ENCODE results near the gene POLQ. TPM values are rescaled to one million over a fixed set of nuclear protein-coding genes. Genes with fewer than 3 reads are reported as not detected.
A peak's percentile ranks its signal among the peaks of the same experiment; 100 is the strongest.
"Not testable (repeated sequence)": the region's sequence is repeated elsewhere in the genome, so short reads cannot be mapped to it uniquely, and the experiment has no call there.

Gene POLQ
- 0.42 TPM for total RNA-seq

- Histone ChIP-seq H3K4me1 (ENCODE audit: insufficient read depth, low read length) (peaks cover 30% of the 10 kb centered on the region), H3K9me3 (ENCODE audit: low read depth, low read length) (no peaks in the 10 kb centered on the region), H3K27me3 (ENCODE audit: insufficient read depth, low read length) (no peaks in the 10 kb centered on the region), H3K4me3 (ENCODE audit: low read length) (peak within 1 kb of the TSS; percentile 57)
Observed at GRCh38 chr3:121545574-121546455, at the start of gene POLQ. Gene POLQ (minus strand): TSS chr3:121545988. CDS start chr3:121545877, 111 bp downstream.

GRCh38 chr3:121594850-121595249 lies 49.1 kb upstream of the POLQ start:
- Histone ChIP-seq H3K4me1 (ENCODE audit: insufficient read depth, low read length) (no peaks in the 10 kb centered on the region), H3K27me3 (ENCODE audit: insufficient read depth, low read length) (no peaks in the 10 kb centered on the region), H3K4me3 (ENCODE audit: low read length) (no peak overlapping the region), H3K9me3 (ENCODE audit: low read depth, low read length) (no peaks in the 10 kb centered on the region)

GRCh38 chr3:121593806-121594205 lies 48.0 kb upstream of the POLQ start:
- not testable (repeated sequence) for H3K9me3 ChIP-seq (ENCODE audit: low read depth, low read length); H3K27me3 ChIP-seq (ENCODE audit: insufficient read depth, low read length); H3K4me3 ChIP-seq (ENCODE audit: low read length); H3K4me1 ChIP-seq (ENCODE audit: insufficient read depth, low read length)

GRCh38 chr3:121592856-121593702 lies 47.3 kb upstream of the POLQ start, which contains the start of gene FBXO40:
Gene FBXO40 (plus strand): TSS chr3:121593379. CDS start chr3:121620576, 27,197 bp downstream.
- no peaks in the 10 kb centered on the region for H3K9me3 ChIP-seq (ENCODE audit: low read depth, low read length)

GRCh38 chr3:121584418-121584817 lies 38.6 kb upstream of the POLQ start:
- H3K27me3 ChIP-seq (ENCODE audit: insufficient read depth, low read length) = peaks cover 3% of the 10 kb centered on the region
- no peaks in the 10 kb centered on the region for H3K4me1 ChIP-seq (ENCODE audit: insufficient read depth, low read length)
- no peaks in the 10 kb centered on the region for H3K9me3 ChIP-seq (ENCODE audit: low read depth, low read length)
- no peak overlapping the region for H3K4me3 ChIP-seq (ENCODE audit: low read length)

More at GRCh38 chr3:121592856-121593702, 47.3 kb upstream of the POLQ start, which contains the start of gene FBXO40:
- H3K4me1 ChIP-seq (ENCODE audit: insufficient read depth, low read length) = no peaks in the 10 kb centered on the region
- no peak within 1 kb of the TSS for H3K4me3 ChIP-seq (ENCODE audit: low read length)
- no peaks in the 10 kb centered on the region for H3K27me3 ChIP-seq (ENCODE audit: insufficient read depth, low read length)

GRCh38 chr3:121581691-121582090 lies 35.9 kb upstream of the POLQ start:
- Histone ChIP-seq H3K27me3 (ENCODE audit: insufficient read depth, low read length) (peaks cover 3% of the 10 kb centered on the region), H3K9me3 (ENCODE audit: low read depth, low read length) (no peaks in the 10 kb centered on the region), H3K4me3 (ENCODE audit: low read length) (no peak overlapping the region), H3K4me1 (ENCODE audit: insufficient read depth, low read length) (no peaks in the 10 kb centered on the region)

GRCh38 chr3:121574449-121574848 lies 28.7 kb upstream of the POLQ start:
- Histone ChIP-seq H3K4me1 (ENCODE audit: insufficient read depth, low read length) (no peaks in the 10 kb centered on the region), H3K4me3 (ENCODE audit: low read length) (no peak overlapping the region), H3K9me3 (ENCODE audit: low read depth, low read length) (no peaks in the 10 kb centered on the region), H3K27me3 (ENCODE audit: insufficient read depth, low read length) (no peaks in the 10 kb centered on the region)

GRCh38 chr3:121567649-121568048 lies 21.9 kb upstream of the POLQ start, which contains the start of gene ARGFX:
Gene ARGFX (plus strand): TSS chr3:121567949. CDS start chr3:121570714, 2,765 bp downstream.
- no peaks in the 10 kb centered on the region for H3K27me3 ChIP-seq (ENCODE audit: insufficient read depth, low read length)
- H3K4me3 ChIP-seq (ENCODE audit: low read length) = no peak within 1 kb of the TSS
- no peaks in the 10 kb centered on the region for H3K9me3 ChIP-seq (ENCODE audit: low read depth, low read length)
- no peaks in the 10 kb centered on the region for H3K4me1 ChIP-seq (ENCODE audit: insufficient read depth, low read length)

GRCh38 chr3:121566773-121567172 lies 21.0 kb upstream of the POLQ start:
- no peak overlapping the region for H3K4me3 ChIP-seq (ENCODE audit: low read length)
- no peaks in the 10 kb centered on the region for H3K27me3 ChIP-seq (ENCODE audit: insufficient read depth, low read length)
- no peaks in the 10 kb centered on the region for H3K9me3 ChIP-seq (ENCODE audit: low read depth, low read length)
- no peaks in the 10 kb centered on the region for H3K4me1 ChIP-seq (ENCODE audit: insufficient read depth, low read length)

GRCh38 chr3:121562148-121562547 lies 16.4 kb upstream of the POLQ start:
- no peaks in the 10 kb centered on the region for H3K4me1 ChIP-seq (ENCODE audit: insufficient read depth, low read length)
- H3K27me3 ChIP-seq (ENCODE audit: insufficient read depth, low read length) = no peaks in the 10 kb centered on the region
- no peaks in the 10 kb centered on the region for H3K9me3 ChIP-seq (ENCODE audit: low read depth, low read length)
- no peak overlapping the region for H3K4me3 ChIP-seq (ENCODE audit: low read length)

GRCh38 chr3:121557426-121557934 lies 11.7 kb upstream of the POLQ start:
- H3K4me1 ChIP-seq (ENCODE audit: insufficient read depth, low read length) = no peaks in the 10 kb centered on the region
- H3K9me3 ChIP-seq (ENCODE audit: low read depth, low read length) = no peaks in the 10 kb centered on the region
- no peak overlapping the region for H3K4me3 ChIP-seq (ENCODE audit: low read length)
- H3K27me3 ChIP-seq (ENCODE audit: insufficient read depth, low read length) = no peaks in the 10 kb centered on the region

GRCh38 chr3:121552797-121553196 lies 7.0 kb upstream of the POLQ start:
- Histone ChIP-seq H3K9me3 (ENCODE audit: low read depth, low read length) (no peaks in the 10 kb centered on the region), H3K4me1 (ENCODE audit: insufficient read depth, low read length) (peaks cover 14% of the 10 kb centered on the region)

GRCh38 chr3:121552379-121552778 lies 6.6 kb upstream of the POLQ start:
- Histone ChIP-seq H3K4me3 (ENCODE audit: low read length) (no peak overlapping the region), H3K9me3 (ENCODE audit: low read depth, low read length) (no peaks in the 10 kb centered on the region), H3K4me1 (ENCODE audit: insufficient read depth, low read length) (peaks cover 14% of the 10 kb centered on the region), H3K27me3 (ENCODE audit: insufficient read depth, low read length) (no peaks in the 10 kb centered on the region)

More at GRCh38 chr3:121552797-121553196, 7.0 kb upstream of the POLQ start:
- H3K4me3 ChIP-seq (ENCODE audit: low read length) = no peak overlapping the region
- no peaks in the 10 kb centered on the region for H3K27me3 ChIP-seq (ENCODE audit: insufficient read depth, low read length)

- Histone ChIP-seq H3K4me3 (ENCODE audit: low read length) (peak overlapping the region; percentile 57), H3K9me3 (ENCODE audit: low read depth, low read length) (no peaks in the 10 kb centered on the region), H3K27me3 (ENCODE audit: insufficient read depth, low read length) (no peaks in the 10 kb centered on the region), H3K4me1 (ENCODE audit: insufficient read depth, low read length) (peaks cover 30% of the 10 kb centered on the region)
Observed at GRCh38 chr3:121545049-121545573, 677 bp downstream of the POLQ start.

GRCh38 chr3:121542924-121543323 lies 2.9 kb downstream of the POLQ start:
- no peaks in the 10 kb centered on the region for H3K9me3 ChIP-seq (ENCODE audit: low read depth, low read length)
- no peak overlapping the region for H3K4me3 ChIP-seq (ENCODE audit: low read length)
- H3K27me3 ChIP-seq (ENCODE audit: insufficient read depth, low read length) = no peaks in the 10 kb centered on the region
- peaks cover 16% of the 10 kb centered on the region for H3K4me1 ChIP-seq (ENCODE audit: insufficient read depth, low read length)

Measured in mononuclear cell (primary cell).